T47D (cell line): ENCODE results near the gene LGALS12.

Experiments
- DNase-seq, 2 experiments: peaks; one replicate each; pipeline versions ENCODE4 v3.0.0 to v3.0.0-alpha.2; 2011 to 2012; ENCODE audit warnings: low read depth in 1 of 2, low spot score in 1 of 2
- JUND ChIP-seq: IDR thresholded peaks from 2 replicates; pipeline ENCODE4 v1.6.1; 2012; ENCODE audit warnings: low read depth
- in situ Hi-C: cut with HindIII; loops from 2 replicates; pipeline ENCODE4 v1.10.0; 2016; ENCODE audit warnings: low sequenced_read_pairs, low pct_unique_long_range_greater_than_20kb

The LGALS12 gene

GRCh38 chr11:63505857-63506528, at the start of gene LGALS12:
TSS of gene LGALS12 (plus strand) at chr11:63506084. CDS start at chr11:63506459, 375 bp downstream.
- in situ Hi-C loops = no loop called here
- no peak for DNase-seq
- TF ChIP-seq JUND = no peak

GRCh38 chr11:63459586-63459985, 46.3 kb upstream of the LGALS12 start:
- no peak for DNase-seq
- in situ Hi-C loops = no loop called here
- TF ChIP-seq JUND = no peak

- no peak for TF ChIP-seq JUND
- in situ Hi-C loops = no loop called here
Observed at GRCh38 chr11:63462137-63462536, 43.7 kb upstream of the LGALS12 start.

GRCh38 chr11:63470311-63470710, 35.6 kb upstream of the LGALS12 start:
- in situ Hi-C loops = no loop called here
- no peak for DNase-seq
- TF ChIP-seq JUND = no peak

More at GRCh38 chr11:63462137-63462536, 43.7 kb upstream of the LGALS12 start:
- no peak for DNase-seq

GRCh38 chr11:63472372-63472771, 33.5 kb upstream of the LGALS12 start:
- no peak for TF ChIP-seq JUND
- no peak for DNase-seq
- in situ Hi-C loops = no loop called here

- in situ Hi-C loops = no loop called here
- no peak for DNase-seq
- no peak for TF ChIP-seq JUND
Observed at GRCh38 chr11:63476618-63477017, 29.3 kb upstream of the LGALS12 start.

GRCh38 chr11:63478896-63479295, 27.0 kb upstream of the LGALS12 start:
- no peak for TF ChIP-seq JUND
- in situ Hi-C loops = no loop called here

GRCh38 chr11:63480039-63480438, 25.8 kb upstream of the LGALS12 start:
- in situ Hi-C loops = no loop called here
- no peak for TF ChIP-seq JUND
- DNase-seq = no peak

More at GRCh38 chr11:63478896-63479295, 27.0 kb upstream of the LGALS12 start:
- peak; percentile 74 to 91 for DNase-seq

GRCh38 chr11:63485777-63486176, 20.1 kb upstream of the LGALS12 start:
- in situ Hi-C loops = no loop called here
- DNase-seq = no peak
- TF ChIP-seq JUND = no peak

GRCh38 chr11:63488789-63489188, 17.1 kb upstream of the LGALS12 start:
- no peak for DNase-seq
- TF ChIP-seq JUND = no peak
- in situ Hi-C loops = no loop called here

GRCh38 chr11:63489879-63490278, 16.0 kb upstream of the LGALS12 start:
- no peak for DNase-seq
- TF ChIP-seq JUND = no peak
- in situ Hi-C loops = no loop called here

- in situ Hi-C loops = no loop called here
- TF ChIP-seq JUND = no peak
- peak in 1 of 2 experiments; percentile 18 for DNase-seq
Observed at GRCh38 chr11:63490551-63491239, 15.2 kb upstream of the LGALS12 start, which contains the start of gene PLAAT5. TSS of gene PLAAT5 (minus strand) at chr11:63491167. CDS start at chr11:63491034, 133 bp downstream.

- no peak for DNase-seq
- TF ChIP-seq JUND = no peak
- in situ Hi-C loops = no loop called here
Observed at GRCh38 chr11:63491240-63491587, 14.7 kb upstream of the LGALS12 start.
